GM04504 (cell line): ENCODE measurements around the gene TMED9.

Experiments
- DNase-seq: peaks from one replicate; pipeline ENCODE4 v3.0.0-alpha.2; 2012; ENCODE audit warnings: low read depth

TMED9 gene

GRCh38 chr5:177578316-177578715 is 13.7 kb upstream of the TMED9 start:
- DNase-seq = no peak

DNA sequence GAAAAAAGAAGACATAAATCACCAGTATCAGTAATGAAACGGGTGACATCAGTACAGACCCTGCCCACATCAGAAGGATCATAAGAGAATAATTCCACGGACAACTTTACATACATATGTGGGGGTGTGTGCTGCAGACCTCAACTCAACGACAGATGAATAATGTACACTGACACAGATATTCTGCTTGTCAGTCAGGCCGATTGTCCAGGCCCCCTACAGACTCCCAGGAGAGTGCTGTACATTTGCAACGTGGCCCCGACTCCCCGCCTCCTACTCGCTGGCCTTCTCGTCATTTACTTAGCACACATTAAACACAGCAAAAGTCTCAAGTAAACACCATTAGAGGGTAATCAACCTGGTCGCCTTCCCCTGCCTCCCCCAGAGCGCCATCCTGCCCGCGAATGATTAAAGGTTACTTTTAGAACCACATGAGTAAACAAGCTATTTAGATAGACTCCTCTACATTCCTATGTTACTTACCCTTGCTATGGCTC is 3.5 kb upstream of the TMED9 start:
- DNase-seq = no peak

DNA sequence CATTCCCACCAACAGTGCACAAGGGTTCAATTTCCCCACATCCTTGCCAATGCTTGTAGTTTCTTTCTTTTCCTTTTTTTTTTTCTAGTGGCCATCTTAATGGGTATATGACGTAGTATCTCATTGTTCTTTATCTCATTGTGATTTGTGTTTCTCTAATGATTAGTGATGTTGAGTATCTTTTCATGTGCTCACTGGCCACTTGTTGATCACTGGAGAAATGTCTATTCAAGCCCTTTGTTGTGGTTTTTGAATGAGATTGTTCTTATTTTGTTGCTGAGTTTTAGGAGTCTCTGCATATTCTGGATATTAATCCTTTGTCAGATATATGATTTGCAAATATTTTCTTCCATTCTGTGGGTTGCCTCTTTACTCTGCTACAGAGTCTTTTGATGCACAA is 1.6 kb upstream of the TMED9 start:
- DNase-seq = no peak

GRCh38 chr5:177591690-177592009 is 353 bp upstream of the TMED9 start:
- DNase-seq = no peak

DNA sequence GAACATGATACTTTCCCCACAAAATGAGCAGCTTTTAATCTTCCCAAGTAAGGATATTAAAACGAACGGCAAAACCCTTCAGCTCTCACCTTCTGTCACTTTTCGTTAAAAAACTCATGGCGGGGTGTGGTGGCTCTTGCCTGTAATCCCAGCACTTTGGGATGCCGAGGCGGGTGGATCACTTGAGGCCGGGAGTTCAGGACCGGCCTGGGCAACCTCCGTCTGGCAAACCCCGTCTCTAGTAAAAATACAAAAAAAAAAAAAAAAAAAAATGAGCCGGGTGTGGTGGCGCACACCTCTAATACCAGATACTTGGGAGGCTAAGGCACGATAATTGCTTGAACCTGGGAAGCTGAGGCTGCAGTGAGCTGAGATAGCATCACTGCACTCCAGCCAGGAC is 902 bp downstream of the TMED9 start:
- DNase-seq = no peak

GRCh38 chr5:177593511-177593910 is 1.5 kb downstream of the TMED9 start:
- no peak for DNase-seq

DNA sequence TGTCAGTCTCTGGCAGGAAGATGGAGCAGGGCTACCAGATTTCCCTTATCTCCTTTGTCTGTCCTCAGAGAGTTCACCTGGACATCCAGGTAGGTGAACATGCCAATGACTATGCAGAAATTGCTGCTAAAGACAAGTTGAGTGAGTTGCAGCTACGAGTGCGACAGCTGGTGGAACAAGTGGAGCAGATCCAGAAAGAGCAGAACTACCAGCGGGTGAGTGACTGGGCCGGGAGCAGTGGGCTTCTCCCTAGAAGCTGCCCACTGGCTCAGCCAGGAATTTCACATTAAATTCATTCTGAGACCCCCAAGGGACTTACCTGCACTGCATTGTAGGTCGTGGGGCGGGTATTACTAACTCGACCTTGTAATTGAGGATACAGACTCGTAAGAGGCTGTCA is 2.1 kb downstream of the TMED9 start:
- DNase-seq = no peak

DNA sequence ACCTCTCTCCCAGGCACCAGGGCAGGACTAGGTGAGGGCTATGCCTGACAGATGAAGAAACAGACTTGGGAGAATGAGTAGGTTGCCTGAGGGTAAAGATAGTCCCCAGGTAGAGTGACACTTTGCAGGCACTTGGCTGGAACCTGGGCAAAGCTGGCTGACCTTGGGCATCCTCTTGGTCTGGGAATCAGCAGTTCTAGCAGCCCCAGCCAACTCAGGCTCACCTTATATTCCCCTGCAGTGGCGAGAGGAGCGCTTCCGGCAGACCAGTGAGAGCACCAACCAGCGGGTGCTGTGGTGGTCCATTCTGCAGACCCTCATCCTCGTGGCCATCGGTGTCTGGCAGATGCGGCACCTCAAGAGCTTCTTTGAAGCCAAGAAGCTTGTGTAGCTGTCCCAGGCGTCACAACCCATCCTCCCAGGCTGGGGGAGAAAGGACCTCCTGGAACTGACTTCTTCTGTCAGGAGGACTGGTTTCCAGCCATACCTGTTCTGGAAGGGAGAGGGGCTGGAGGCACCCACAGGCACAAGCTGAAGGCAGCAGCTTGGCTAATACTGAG is 3.1 kb downstream of the TMED9 start:
- DNase-seq = no peak

GRCh38 chr5:177595991-177596774 is 4.2 kb downstream of the TMED9 start:
- no peak for DNase-seq

DNA sequence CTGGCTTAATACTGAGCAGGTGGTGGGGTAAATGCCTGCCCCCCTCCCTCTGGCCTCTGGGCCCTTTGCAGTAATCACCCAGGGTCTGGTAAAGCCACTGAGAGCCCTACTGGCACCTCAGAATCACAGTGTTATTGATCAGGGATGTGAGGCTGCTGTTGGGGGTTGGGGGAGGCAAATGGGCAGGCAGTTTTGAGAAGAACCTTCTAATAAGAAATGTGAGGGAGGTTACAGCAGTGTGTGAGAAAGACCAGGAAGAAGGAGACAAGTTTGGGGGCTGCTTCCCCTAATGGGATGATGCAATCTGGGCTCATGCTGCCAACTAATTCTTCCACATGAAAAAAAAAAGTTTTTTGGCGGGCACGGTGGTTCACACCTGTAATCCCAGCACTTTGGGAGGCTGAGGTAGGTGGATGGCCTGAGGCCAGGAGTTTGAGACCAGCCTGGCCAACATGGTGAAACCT is 4.8 kb downstream of the TMED9 start:
- DNase-seq = no peak

DNA sequence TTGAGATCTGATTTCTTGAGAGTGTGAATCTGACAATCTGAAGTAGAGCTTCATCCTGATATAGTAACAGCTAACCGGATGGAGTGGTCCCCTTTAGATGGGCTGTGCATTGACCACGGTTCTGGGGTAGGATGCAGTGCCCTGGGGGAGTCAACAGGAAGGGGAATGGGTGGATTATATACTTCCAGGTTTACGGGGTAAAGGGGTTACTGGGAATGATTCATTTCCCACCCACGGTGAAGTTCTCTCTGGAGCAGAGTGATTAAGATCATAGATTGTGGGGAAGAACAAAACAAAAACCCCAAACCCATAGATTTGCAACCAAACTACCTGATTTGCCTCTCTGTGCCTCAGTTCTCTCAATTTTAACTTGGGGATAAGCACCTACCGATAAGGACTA is 6.5 kb downstream of the TMED9 start:
- DNase-seq = no peak

DNA sequence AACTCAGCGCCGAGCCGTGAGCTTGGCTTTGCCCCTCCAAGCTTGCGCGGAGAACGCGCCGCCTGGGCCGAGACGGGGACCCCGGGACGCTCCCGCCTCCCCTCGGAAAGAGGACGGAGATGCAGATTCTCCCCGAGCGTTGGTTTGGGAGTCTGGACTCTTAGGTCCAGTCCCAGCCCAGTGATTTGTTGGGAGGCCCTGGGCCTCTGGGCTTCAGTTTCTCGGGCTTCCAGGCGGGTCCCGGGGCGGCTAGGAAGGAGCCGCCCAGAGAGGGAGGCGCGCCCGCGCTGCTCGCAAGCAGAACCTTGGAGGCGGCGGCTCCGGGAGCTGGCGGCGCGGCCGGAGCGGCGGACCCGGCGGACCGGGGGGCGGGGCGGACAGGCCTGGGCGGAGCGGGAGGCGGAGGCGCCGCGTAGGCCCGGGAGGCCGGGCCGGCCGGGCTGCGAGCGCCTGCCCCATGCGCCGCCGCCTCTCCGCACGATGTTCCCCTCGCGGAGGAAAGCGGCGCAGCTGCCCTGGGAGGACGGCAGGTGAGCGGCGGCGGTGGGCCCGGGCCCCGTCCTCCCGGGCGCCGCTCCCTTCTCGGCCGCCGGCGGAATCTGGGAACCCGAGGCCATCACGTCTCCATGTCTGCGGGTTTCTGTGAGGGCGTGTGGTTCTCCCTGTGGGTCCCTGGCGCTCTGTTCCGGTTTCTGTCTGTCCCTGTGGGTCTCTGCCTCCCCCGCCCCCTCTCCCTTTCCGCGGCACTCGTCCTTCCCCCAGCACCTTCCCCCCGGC is 7.9 kb downstream of the TMED9 start, which contains the start of gene B4GALT7:
Gene B4GALT7, plus strand, starts transcription at position 402 of the 777 bp plus-strand sequence. Its CDS starts 79 bp downstream, at position 481.
- peak; percentile 55 for DNase-seq

DNA sequence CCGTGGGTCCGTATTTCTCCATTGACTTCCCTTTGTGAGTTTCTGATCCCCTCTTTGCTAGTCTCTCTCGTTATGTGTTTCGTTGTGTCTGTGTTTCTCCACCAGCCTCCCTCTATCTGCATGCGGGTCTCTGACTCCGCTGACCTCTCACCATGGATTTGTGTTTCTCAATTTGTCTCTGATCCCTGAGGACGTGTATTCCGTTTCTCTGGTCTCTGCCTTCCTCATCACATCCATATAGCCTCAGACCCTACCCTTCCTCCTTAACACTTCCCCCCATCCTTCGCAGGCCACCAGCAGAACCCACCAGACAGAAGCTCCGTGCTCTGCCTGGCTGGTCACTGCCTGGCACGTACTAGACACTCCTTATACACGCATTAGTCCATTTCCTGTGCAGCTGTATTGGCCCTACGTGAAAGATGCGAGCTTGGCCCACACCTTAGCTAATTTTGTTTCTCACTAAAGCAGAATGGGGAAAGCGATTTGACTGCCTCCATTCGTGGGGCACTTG is 8.6 kb downstream of the TMED9 start:
- no peak for DNase-seq

GRCh38 chr5:177601126-177601525 is 9.1 kb downstream of the TMED9 start:
- no peak for DNase-seq

DNA sequence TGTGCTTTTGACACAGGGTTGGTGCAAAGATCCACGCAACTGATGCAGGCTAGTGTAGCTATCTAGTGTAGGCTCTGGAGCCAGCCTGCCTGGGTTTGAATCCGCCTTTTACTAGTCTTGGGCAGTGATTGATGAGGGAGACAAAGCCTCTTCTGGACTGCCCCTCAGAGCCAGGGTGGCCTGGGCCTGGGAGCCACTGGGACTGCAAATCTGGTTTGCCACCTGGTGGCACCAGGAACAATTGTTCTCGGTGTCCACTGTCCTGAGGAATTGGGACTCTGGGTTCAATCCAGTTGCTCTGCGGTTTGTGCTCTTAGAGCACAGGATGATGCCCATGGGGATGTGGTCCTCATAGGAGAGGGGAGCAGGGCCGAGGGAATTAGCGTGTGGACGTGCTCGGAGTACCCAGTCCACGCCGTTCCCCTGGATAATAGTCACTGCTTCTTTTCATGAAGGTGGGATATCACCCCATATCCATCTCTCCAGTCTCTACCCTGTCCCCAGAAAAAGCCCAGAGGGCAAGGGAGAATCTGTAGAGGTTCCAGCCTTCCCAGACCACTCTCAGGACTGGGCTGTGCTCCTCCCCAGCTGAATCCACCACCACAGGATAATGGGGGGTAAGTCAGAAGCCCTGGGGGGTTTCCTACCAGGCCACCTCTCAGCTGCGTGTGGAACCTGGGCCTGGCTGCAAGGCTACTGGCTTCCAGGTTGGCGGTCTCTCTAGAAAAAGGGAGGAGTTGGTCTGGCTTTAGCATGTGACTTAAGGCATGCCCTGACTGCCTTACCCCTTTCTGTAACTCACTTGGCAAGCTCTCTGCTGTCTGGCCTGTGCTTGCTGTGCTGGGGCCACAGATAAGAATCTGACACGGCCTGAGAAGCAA is 9.8 kb downstream of the TMED9 start:
- no peak for DNase-seq

- no peak for DNase-seq
These were observed 10.4 kb downstream of the TMED9 start for GRCh38 chr5:177602458-177602830.

GRCh38 chr5:177603631-177604030 is 11.6 kb downstream of the TMED9 start:
- DNase-seq = no peak

DNA sequence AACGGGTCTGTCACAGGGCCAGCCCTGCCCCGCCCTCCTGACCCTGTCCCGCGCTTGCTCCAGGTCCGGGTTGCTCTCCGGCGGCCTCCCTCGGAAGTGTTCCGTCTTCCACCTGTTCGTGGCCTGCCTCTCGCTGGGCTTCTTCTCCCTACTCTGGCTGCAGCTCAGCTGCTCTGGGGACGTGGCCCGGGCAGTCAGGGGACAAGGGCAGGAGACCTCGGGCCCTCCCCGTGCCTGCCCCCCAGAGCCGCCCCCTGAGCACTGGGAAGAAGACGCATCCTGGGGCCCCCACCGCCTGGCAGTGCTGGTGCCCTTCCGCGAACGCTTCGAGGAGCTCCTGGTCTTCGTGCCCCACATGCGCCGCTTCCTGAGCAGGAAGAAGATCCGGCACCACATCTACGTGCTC is 12.1 kb downstream of the TMED9 start:
- DNase-seq = no peak

DNA sequence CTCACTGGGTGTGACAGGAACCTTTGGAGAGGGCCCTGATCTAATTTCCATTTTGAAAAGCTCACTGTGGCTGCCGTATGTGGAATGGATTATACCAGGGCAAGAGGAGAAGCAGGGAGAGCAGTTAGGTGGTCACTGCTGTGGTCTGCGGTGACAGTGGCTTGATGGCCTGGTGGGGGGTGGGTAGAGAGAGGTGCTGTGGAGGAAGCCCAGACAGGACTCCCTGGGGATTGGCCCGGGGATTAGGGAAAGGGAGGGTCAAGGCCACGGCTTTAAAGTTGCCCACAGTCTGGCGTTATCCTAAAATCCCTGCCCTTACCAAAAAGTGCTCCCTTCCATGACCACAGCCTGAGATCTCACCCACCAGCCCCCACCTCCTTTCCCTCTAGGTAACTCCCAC is 12.7 kb downstream of the TMED9 start:
- no peak for DNase-seq

- no peak for DNase-seq
These were observed 13.1 kb downstream of the TMED9 start for GRCh38 chr5:177605078-177605477.

- DNase-seq = no peak
These were observed 13.7 kb downstream of the TMED9 start for GRCh38 chr5:177605667-177606066.
